H1 (cell line): ENCODE results near the gene INAVA. TPM values are rescaled to one million over a fixed set of nuclear protein-coding genes. Genes with fewer than 3 reads are reported as not detected.

Experiments used
- CTCF ChIA-PET: fragments of 300-600 bp; sonication (Branson Sonifier 250); formaldehyde crosslinking; loops from one replicate; lab custom pipeline; 2021; ENCODE audit not compliant: partially characterized antibody; lab: Charles Lee
- POLR2A ChIA-PET: fragments of 300-600 bp; sonication (Branson Sonifier 250); formaldehyde crosslinking; loops from one replicate; lab custom pipeline; 2021; ENCODE audit warnings: inconsistent platforms; ENCODE audit not compliant: partially characterized antibody; lab: Charles Lee
- DNase-seq, 2 experiments: peaks; one replicate each; pipeline versions ENCODE4 v3.0.0 to v3.0.0-alpha.2; 2010 to 2022; ENCODE audit warnings: low spot score in 2 of 2, low read depth in 1 of 2, mixed read lengths in 1 of 2
- FAIRE-seq: peaks from 2 replicates; lab custom pipeline; 2011; peaks lifted over from hg19 to GRCh38; lab: Jason Lieb, UNC
- H2AFZ ChIP-seq: 2 replicates; pipeline ENCODE4 v1.8.1; 2012; ENCODE audit warnings: low read length, inconsistent platforms
- H2AK5ac ChIP-seq: 2 replicates; pipeline ENCODE4 v1.6.1; 2013; ENCODE audit warnings: low read depth, low read length
- H2BK120ac ChIP-seq: replicated peaks from 2 replicates; pipeline ENCODE3; 2013; ENCODE audit warnings: low read depth, low read length, inconsistent platforms
- H2BK12ac ChIP-seq: 2 replicates; pipeline ENCODE4 v1.6.1; 2013; ENCODE audit warnings: low read depth, low read length
- H2BK15ac ChIP-seq: 2 replicates; pipeline ENCODE4 v1.6.1; 2013; ENCODE audit warnings: low read length
- H2BK20ac ChIP-seq: 2 replicates; pipeline ENCODE4 v1.6.1; 2013; ENCODE audit warnings: low read length
- H2BK5ac ChIP-seq: 2 replicates; pipeline ENCODE4 v1.6.1; 2013; ENCODE audit warnings: low read depth, low read length
- H3K14ac ChIP-seq: 2 replicates; pipeline ENCODE4 v1.6.1; 2013; ENCODE audit warnings: inconsistent platforms; ENCODE audit not compliant: insufficient read length
- H3K18ac ChIP-seq: 2 replicates; pipeline ENCODE4 v1.6.1; 2013; ENCODE audit warnings: low read length; ENCODE audit errors: extremely low read depth
- H3K23ac ChIP-seq: 2 replicates; pipeline ENCODE4 v1.6.1; 2013; ENCODE audit warnings: inconsistent platforms; ENCODE audit not compliant: insufficient read length
- H3K23me2 ChIP-seq: 2 replicates; pipeline ENCODE4 v1.6.1; 2013; ENCODE audit warnings: low read depth, low read length
- H3K27ac ChIP-seq: 2 replicates; pipeline ENCODE4 v1.6.1; 2011; ENCODE audit warnings: low read depth, low read length, inconsistent platforms
- H3K27me3 ChIP-seq, 4 experiments: replicated peaks in 1 of 4; 1 replicate in 1 of 4; 2 replicates in 3 of 4; pipeline versions ENCODE4 v1.6.1 to v1.8.1; 2011 to 2013; ENCODE audit warnings: low read length in 3 of 4, mild to moderate bottlenecking in 3 of 4, inconsistent platforms in 2 of 4, mixed read lengths in 2 of 4, moderate library complexity in 1 of 4; ENCODE audit not compliant: control insufficient read depth in 3 of 4, insufficient read depth in 3 of 4; ENCODE audit errors: extremely low read depth in 1 of 4
- H3K36me3 ChIP-seq, 4 experiments: 2 replicates each; pipeline versions ENCODE4 v1.6.1 to v1.8.1; 2011 to 2013; ENCODE audit warnings: mild to moderate bottlenecking in 4 of 4, low read length in 3 of 4, moderate library complexity in 2 of 4, control low read depth in 1 of 4, inconsistent platforms in 1 of 4; ENCODE audit not compliant: insufficient read depth in 4 of 4, control insufficient read depth in 2 of 4
- H3K4ac ChIP-seq: replicated peaks from 2 replicates; pipeline ENCODE3; 2013; ENCODE audit warnings: low read length, low read depth, mixed read lengths, inconsistent platforms; ENCODE audit not compliant: insufficient read length
- H3K4me1 ChIP-seq, 4 experiments: replicated peaks in 1 of 4; 1 replicate in 1 of 4; 2 replicates in 3 of 4; pipeline versions ENCODE4 v1.6.1 to v1.8.1; 2011 to 2013; ENCODE audit warnings: low read length in 3 of 4, inconsistent platforms in 2 of 4, mixed read lengths in 1 of 4; ENCODE audit not compliant: insufficient read depth in 4 of 4, control insufficient read depth in 3 of 4
- H3K4me2 ChIP-seq, 2 experiments: 2 replicates each; pipeline versions ENCODE4 v1.6.1 to v1.8.1; 2011 to 2013; ENCODE audit warnings: low read depth in 2 of 2, low read length in 2 of 2, control low read depth in 1 of 2, inconsistent platforms in 1 of 2, mild to moderate bottlenecking in 1 of 2; ENCODE audit not compliant: insufficient read depth in 1 of 2
- H3K4me3 ChIP-seq, 4 experiments: fragments of 200-600, 300-600 bp in 1 of 4; sonication (generic), shearing (Covaris generic), sonication (Bioruptor Twin) in 1 of 4; 2 replicates each; pipeline versions ENCODE4 v1.5.1 to v1.8.1; 2011 to 2016; ENCODE audit warnings: low read length in 4 of 4, low read depth in 3 of 4, control low read depth in 2 of 4, inconsistent platforms in 2 of 4, mild to moderate bottlenecking in 2 of 4, mixed read lengths in 1 of 4, moderate library complexity in 1 of 4; ENCODE audit not compliant: insufficient read depth in 2 of 4; ENCODE audit errors: extremely low read depth in 1 of 4
- H3K56ac ChIP-seq: replicated peaks from 2 replicates; pipeline ENCODE3; 2013; ENCODE audit warnings: low read depth, mild to moderate bottlenecking, mixed read lengths, low read length, inconsistent platforms; ENCODE audit not compliant: insufficient read length
- H3K79me1 ChIP-seq: 2 replicates; pipeline ENCODE4 v1.6.1; 2013; ENCODE audit warnings: low read depth, low read length, control low read depth
- H3K79me2 ChIP-seq, 2 experiments: 2 replicates each; pipeline versions ENCODE4 v1.6.1 to v1.8.1; 2012 to 2013; ENCODE audit warnings: low read length in 2 of 2, mild to moderate bottlenecking in 2 of 2, inconsistent platforms in 1 of 2; ENCODE audit not compliant: insufficient read depth in 2 of 2, control insufficient read depth in 1 of 2
- H3K9ac ChIP-seq, 4 experiments: replicated peaks in 1 of 4; 1 replicate in 1 of 4; 2 replicates in 3 of 4; pipeline versions ENCODE4 v1.6.1 to v1.8.1; 2011 to 2013; ENCODE audit warnings: low read depth in 3 of 4, low read length in 3 of 4, control low read depth in 2 of 4, mild to moderate bottlenecking in 2 of 4, moderate library complexity in 2 of 4, inconsistent platforms in 1 of 4; ENCODE audit errors: extremely low read depth in 1 of 4
- H3K9me3 ChIP-seq, 2 experiments: 2 replicates each; pipeline versions ENCODE4 v1.6.1 to v1.8.1; 2012 to 2013; ENCODE audit warnings: mild to moderate bottlenecking in 2 of 2, moderate library complexity in 2 of 2, control low read depth in 1 of 2, inconsistent platforms in 1 of 2, low read depth in 1 of 2, low read length in 1 of 2, mixed read lengths in 1 of 2; ENCODE audit not compliant: insufficient read depth in 2 of 2
- H4K20me1 ChIP-seq, 2 experiments: replicated peaks in 1 of 2; 2 replicates each; pipeline versions ENCODE3 to v1.8.1; 2011 to 2013; ENCODE audit warnings: inconsistent platforms in 2 of 2, low read length in 2 of 2, mild to moderate bottlenecking in 1 of 2; ENCODE audit not compliant: insufficient read depth in 2 of 2, control insufficient read depth in 1 of 2
- H4K5ac ChIP-seq: 2 replicates; pipeline ENCODE4 v1.6.1; 2013; ENCODE audit warnings: low read length, low read depth, mixed read lengths, inconsistent platforms; ENCODE audit not compliant: insufficient read length
- H4K8ac ChIP-seq: 2 replicates; pipeline ENCODE4 v1.8.0; 2013; ENCODE audit warnings: mild to moderate bottlenecking, moderate library complexity, low read length, inconsistent platforms; ENCODE audit not compliant: insufficient read depth; ENCODE audit errors: extremely low read depth
- H4K91ac ChIP-seq: replicated peaks from 2 replicates; pipeline ENCODE3; 2013; ENCODE audit warnings: low read length, mixed read lengths, inconsistent platforms; ENCODE audit not compliant: insufficient read length
- CEBPB ChIP-seq: IDR thresholded peaks from 2 replicates; pipeline ENCODE4 v1.6.1; 2012; ENCODE audit warnings: low read depth, low read length
- EP300 ChIP-seq, 2 experiments: IDR thresholded peaks; 1 replicate in 1 of 2; 2 replicates in 1 of 2; pipeline ENCODE4 v1.6.1; 2011 to 2012; ENCODE audit warnings: low read depth in 2 of 2, low read length in 2 of 2, mild to moderate bottlenecking in 2 of 2, borderline replicate concordance in 1 of 2, inconsistent platforms in 1 of 2, moderate library complexity in 1 of 2
- FOSL1 ChIP-seq: IDR thresholded peaks from 2 replicates; pipeline ENCODE4 v1.6.1; 2011; ENCODE audit warnings: mild to moderate bottlenecking, low read depth, low read length, moderate library complexity; ENCODE audit not compliant: insufficient read depth
- HDAC2 ChIP-seq, 2 experiments: fragments of 300-600 bp in 1 of 2; sonication (generic) in 1 of 2; IDR thresholded peaks; 2 replicates each; pipeline ENCODE4 v1.6.1; 2011 to 2012; ENCODE audit warnings: low read depth in 2 of 2, low read length in 2 of 2, mild to moderate bottlenecking in 2 of 2, moderate library complexity in 2 of 2, borderline replicate concordance in 1 of 2, inconsistent platforms in 1 of 2
- JUN ChIP-seq: IDR thresholded peaks from 2 replicates; pipeline ENCODE4 v1.6.1; 2011; ENCODE audit warnings: low read depth, mild to moderate bottlenecking, improper control_type of control experiment, low read length
- JUND ChIP-seq: IDR thresholded peaks from 2 replicates; pipeline ENCODE4 v1.6.1; 2011; ENCODE audit warnings: mild to moderate bottlenecking, improper control_type of control experiment, low read length
- KDM5A ChIP-seq: fragments of 200-600 bp; IDR thresholded peaks from 2 replicates; pipeline ENCODE4 v1.7.1; 2012; ENCODE audit warnings: mild to moderate bottlenecking, low read length, inconsistent platforms, mixed read lengths
- MAFK ChIP-seq: IDR thresholded peaks from 2 replicates; pipeline ENCODE4 v1.6.1; 2012; ENCODE audit warnings: low read depth, mild to moderate bottlenecking, improper control_type of control experiment, low read length
- NANOG ChIP-seq: IDR thresholded peaks from 2 replicates; pipeline ENCODE4 v1.6.1; 2011; ENCODE audit warnings: low read length, low read depth, mild to moderate bottlenecking, inconsistent platforms; ENCODE audit not compliant: insufficient read depth, poor library complexity, severe bottlenecking
- POU5F1 ChIP-seq: IDR thresholded peaks from 2 replicates; pipeline ENCODE4 v1.6.1; 2011; ENCODE audit warnings: low read depth, mild to moderate bottlenecking, low read length, moderate library complexity
- SAP30 ChIP-seq: fragments of 300-600 bp; sonication (generic); IDR thresholded peaks from 2 replicates; pipeline ENCODE4 v1.7.1; 2012; ENCODE audit warnings: low read length, moderate library complexity, mild to moderate bottlenecking, inconsistent platforms; ENCODE audit not compliant: insufficient read depth, insufficient replicate concordance
- TAF1 ChIP-seq: IDR thresholded peaks from 2 replicates; pipeline ENCODE4 v1.6.1; 2011; ENCODE audit warnings: mild to moderate bottlenecking, low read depth, low read length
- TAF7 ChIP-seq: optimal IDR thresholded peaks from 2 replicates; pipeline ENCODE3; 2011; ENCODE audit warnings: low read depth, mild to moderate bottlenecking, inconsistent platforms, low read length, moderate library complexity, borderline replicate concordance
- TEAD4 ChIP-seq: IDR thresholded peaks from 2 replicates; pipeline ENCODE4 v1.6.1; 2012; ENCODE audit warnings: low read depth, low read length, inconsistent platforms, mixed read lengths
- WGBS, 2 experiments: shearing (Covaris generic) in 1 of 2; methylation state at CpG; one replicate each; pipeline versions ENCODE4 v1.1.6 to v1.1.7; 2013 to 2015; ENCODE audit warnings: low lambda C conversion rate in 2 of 2, mixed read lengths in 2 of 2, inconsistent platforms in 1 of 2, low coverage in 1 of 2, missing lambda C conversion rate in 1 of 2; ENCODE audit not compliant: insufficient replicate concordance in 2 of 2, insufficient coverage in 1 of 2, insufficient read length in 1 of 2; ENCODE audit errors: extremely low coverage in 1 of 2, missing lambda C conversion rate in 1 of 2; 5-methylcytosine and 5-hydroxymethylcytosine counted together
- polyA plus RNA-seq, 7 experiments: library from polyadenylated mRNA; depleted of rRNA in 3 of 7; stranded (reverse) in 5 of 7; unstranded in 2 of 7; fragments of >200 nt in 5 of 7; fragments of 200-250 nt in 2 of 7; gene quantifications; 1 replicate in 5 of 7; 2 replicates in 1 of 7; 4 replicates in 1 of 7; pipeline versions ENCODE4 v1.2.1 to v1.2.3, GENCODE V29; 2011 to 2013; ENCODE audit warnings: missing spikeins in 2 of 7, mixed read lengths in 2 of 7
- total RNA-seq: library from RNA; stranded (reverse); fragmentation: NEBNext Ultra II Directional; extraction: Animal tissue kit (Norgen Biotek cat#: 25700); gene quantifications from 2 replicates; pipeline ENCODE4 v1.2.1, GENCODE V29; 2021

The INAVA gene
- total and polyA plus RNA-seq, 2 of the 8 experiments (the other 6 are each of a cell fraction or from before 2014, with no cell fraction given), result 46.8 to 49.3 TPM

GRCh38 chr1:200887036-200887435, 7.7 kb upstream of the INAVA start:
- Histone ChIP-seq H4K8ac (0 out of 2 replicates have a peak overlapping the region, but pooled peaks have one; percentile 51), H3K23me2 (peaks cover 4% of the 10 kb centered on the region), H3K27ac (no peak overlapping the region), H3K27me3 (no peaks in the 10 kb centered on the region), H3K4me3 (no peak overlapping the region), H3K9ac (no peak overlapping the region), H3K4me2 (no peak overlapping the region), H3K4ac (no peak overlapping the region), H3K9me3 (no peaks in the 10 kb centered on the region), H4K5ac (no peak overlapping the region), H2BK5ac (no peak overlapping the region), H2BK20ac (no peak overlapping the region), H3K79me2 (0 out of 4 replicates have a peak, but pooled peaks cover 0 to under 1% of the 10 kb centered on the region in 2 experiments), H2BK120ac (no peak overlapping the region), H3K56ac (no peak overlapping the region), H4K91ac (no peak overlapping the region), H2AFZ (no peak overlapping the region), H3K23ac (no peak overlapping the region), H4K20me1 (no peaks in the 10 kb centered on the region), H3K4me1 (peaks cover 3 to 15% (median 10%) of the 10 kb centered on the region in 4 experiments), H2BK15ac (no peak overlapping the region), H3K18ac (no peak overlapping the region), H2AK5ac (no peak overlapping the region), H2BK12ac (no peak overlapping the region; the same call in 1 of the 2 replicates), H3K14ac (no peak overlapping the region), H3K36me3 (no peaks in the 10 kb centered on the region), H3K79me1 (no peaks in the 10 kb centered on the region)
- ChIA-PET CTCF (interaction anchor here (0.6 to 8.6 kb wide), 2 partner anchors 8 to 72 kb away, joined by 4 to 47 read pairs; no protein-coding TSS in a partner anchor), POLR2A (interaction anchor here (0.6 to 1.0 kb wide), 2 partner anchors 10 to 18 kb away, joined by 3 read pairs; no protein-coding TSS in a partner anchor)
- no peak for FAIRE-seq
- WGBS, 2 experiments, result 85% methylated on average over 10 of the region's 11 CpGs; no CpG with 5 or more reads in 1 of the 2 experiments
- DNase-seq, result no peak
- TF ChIP-seq CEBPB (no peak), SAP30 (no peak), HDAC2 (IDR thresholded peaks at IDR 0.05; ENCODE audit: borderline replicate concordance in 1 of 2, low read depth in 2 of 2, low read length in 2 of 2) (no peak), TAF1 (no peak), JUN (no peak), MAFK (no peak), EP300 (IDR thresholded peaks at IDR 0.05; ENCODE audit: borderline replicate concordance in 1 of 2, low read depth in 2 of 2, low read length in 2 of 2) (no peak), NANOG (no peak), TEAD4 (no peak), KDM5A (no peak), POU5F1 (no peak), TAF7 (no peak), FOSL1 (no peak), JUND (no peak)
